Measurements from ENCODE around the gene IFT22.

GRCh38 chr7:101303102-101303701 is 18.4 kb downstream of the IFT22 start:
- TF ChIP-seq CTCF (IDR thresholded peaks at IDR 0.05), result no peak
- TF ChIP-seq POLR2A (IDR thresholded peaks at IDR 0.05), result no peak
- TF ChIP-seq POLR2AphosphoS5 (IDR thresholded peaks at IDR 0.05; ENCODE audit: insufficient read depth in 1 of 2, low read depth in 1 of 2), result no peak
